ENCODE data around the gene TMEM82.

DNA sequence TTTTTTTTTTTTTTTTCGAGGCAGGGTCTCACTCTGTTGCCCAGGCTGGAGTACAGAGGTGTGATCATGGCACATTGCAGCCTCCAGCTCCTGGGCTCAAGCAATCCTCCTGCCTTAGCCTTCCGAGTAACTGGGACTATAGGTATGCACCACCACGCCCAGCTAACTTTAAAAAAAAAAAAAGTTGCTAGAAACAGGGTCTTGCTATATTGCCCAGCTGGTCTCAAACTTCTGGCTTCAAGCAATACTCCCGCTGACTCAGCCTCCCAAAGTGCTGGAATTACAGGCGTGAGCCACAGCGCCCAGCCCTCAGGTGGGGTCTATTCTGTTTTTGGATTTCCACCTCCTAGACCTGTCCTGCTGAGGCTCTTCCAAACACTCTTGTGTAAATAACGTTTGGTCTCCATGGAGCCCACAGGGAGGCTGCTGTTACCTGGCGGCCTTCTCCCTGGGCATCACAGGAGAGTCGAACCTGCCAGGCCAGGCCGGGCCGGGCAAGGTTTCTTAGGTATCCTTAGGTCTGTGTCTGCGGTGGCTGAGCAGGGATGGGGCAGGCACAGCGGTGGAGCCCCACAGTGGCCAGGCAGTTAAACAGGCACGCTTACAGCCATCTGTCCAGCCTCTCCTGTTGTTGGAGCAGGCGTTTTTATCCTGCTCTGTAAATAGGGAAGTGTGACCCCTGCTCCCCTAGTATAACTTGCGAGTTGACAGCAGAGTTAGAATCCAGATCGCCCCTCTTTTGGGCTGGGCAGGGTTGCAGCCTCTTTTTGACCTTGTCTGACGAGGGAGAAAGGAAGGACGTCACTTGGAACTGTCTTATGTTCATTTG is 39.4 kb upstream of the TMEM82 start:
- TF ChIP-seq, protein P1, sequence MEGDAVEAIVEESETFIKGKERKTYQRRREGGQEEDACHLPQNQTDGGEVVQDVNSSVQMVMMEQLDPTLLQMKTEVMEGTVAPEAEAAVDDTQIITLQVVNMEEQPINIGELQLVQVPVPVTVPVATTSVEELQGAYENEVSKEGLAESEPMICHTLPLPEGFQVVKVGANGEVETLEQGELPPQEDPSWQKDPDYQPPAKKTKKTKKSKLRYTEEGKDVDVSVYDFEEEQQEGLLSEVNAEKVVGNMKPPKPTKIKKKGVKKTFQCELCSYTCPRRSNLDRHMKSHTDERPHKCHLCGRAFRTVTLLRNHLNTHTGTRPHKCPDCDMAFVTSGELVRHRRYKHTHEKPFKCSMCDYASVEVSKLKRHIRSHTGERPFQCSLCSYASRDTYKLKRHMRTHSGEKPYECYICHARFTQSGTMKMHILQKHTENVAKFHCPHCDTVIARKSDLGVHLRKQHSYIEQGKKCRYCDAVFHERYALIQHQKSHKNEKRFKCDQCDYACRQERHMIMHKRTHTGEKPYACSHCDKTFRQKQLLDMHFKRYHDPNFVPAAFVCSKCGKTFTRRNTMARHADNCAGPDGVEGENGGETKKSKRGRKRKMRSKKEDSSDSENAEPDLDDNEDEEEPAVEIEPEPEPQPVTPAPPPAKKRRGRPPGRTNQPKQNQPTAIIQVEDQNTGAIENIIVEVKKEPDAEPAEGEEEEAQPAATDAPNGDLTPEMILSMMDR (IDR thresholded peaks at IDR 0.05 in 8 of 11, conservative IDR thresholded peaks at IDR 0.05 in 3 of 11): no peak
- TF ChIP-seq POLR2A (IDR thresholded peaks at IDR 0.05): no peak
- no peak for TF ChIP-seq POLR2AphosphoS5 (IDR thresholded peaks at IDR 0.05)

Data from spleen (tissue), 7 donors.